GM08714 (cell line): ENCODE data around the gene ALDH3A2.
"Not testable (repeated sequence)": the region's sequence is repeated elsewhere in the genome, so short reads cannot be mapped to it uniquely, and the experiment has no call there.

ENCODE experiments used
- H3K4me3 ChIP-seq: fragments of 200-500 bp; sonication (Bioruptor generic); 2 replicates; pipeline ENCODE4 v1.5.1; 2014; ENCODE audit warnings: mild to moderate bottlenecking, low read length, inconsistent platforms
- ZNF274 ChIP-seq: IDR thresholded peaks from 2 replicates; pipeline ENCODE4 v1.6.1; 2012; ENCODE audit warnings: mild to moderate bottlenecking, low read depth, low read length

The ALDH3A2 gene

GRCh38 chr17:19659366-19660177 lies 11.0 kb downstream of the ALDH3A2 start:
- no peak overlapping the region for H3K4me3 ChIP-seq
- no peak for TF ChIP-seq ZNF274

GRCh38 chr17:19660219-19660870 lies 11.8 kb downstream of the ALDH3A2 start:
- no peak for TF ChIP-seq ZNF274

GRCh38 chr17:19661121-19661520 lies 12.6 kb downstream of the ALDH3A2 start:
- TF ChIP-seq ZNF274 = no peak
- no peak overlapping the region for H3K4me3 ChIP-seq

More at GRCh38 chr17:19660219-19660870, 11.8 kb downstream of the ALDH3A2 start:
- H3K4me3 ChIP-seq = no peak overlapping the region

GRCh38 chr17:19663097-19663496 lies 14.5 kb downstream of the ALDH3A2 start:
- no peak overlapping the region for H3K4me3 ChIP-seq
- no peak for TF ChIP-seq ZNF274

GRCh38 chr17:19664136-19664820 lies 15.7 kb downstream of the ALDH3A2 start:
- H3K4me3 ChIP-seq = no peak overlapping the region
- TF ChIP-seq ZNF274 = no peak

GRCh38 chr17:19664821-19665181 lies 16.2 kb downstream of the ALDH3A2 start:
- no peak overlapping the region for H3K4me3 ChIP-seq
- TF ChIP-seq ZNF274 = no peak

GRCh38 chr17:19669680-19670079 lies 21.1 kb downstream of the ALDH3A2 start:
- H3K4me3 ChIP-seq = not testable (repeated sequence)

- no peak overlapping the region for H3K4me3 ChIP-seq
- TF ChIP-seq ZNF274 = no peak
Measured at GRCh38 chr17:19670908-19671307, 22.4 kb downstream of the ALDH3A2 start.

- no peak for TF ChIP-seq ZNF274
- no peak overlapping the region for H3K4me3 ChIP-seq
Measured at GRCh38 chr17:19671433-19671832, 22.9 kb downstream of the ALDH3A2 start.

GRCh38 chr17:19672009-19672750 lies 23.6 kb downstream of the ALDH3A2 start:
- TF ChIP-seq ZNF274 = no peak
- H3K4me3 ChIP-seq = no peak overlapping the region

GRCh38 chr17:19673623-19674022 lies 25.1 kb downstream of the ALDH3A2 start:
- TF ChIP-seq ZNF274 = no peak
- no peak overlapping the region for H3K4me3 ChIP-seq

- no peak for TF ChIP-seq ZNF274
- H3K4me3 ChIP-seq = no peak overlapping the region
Measured at GRCh38 chr17:19676896-19677295, 28.3 kb downstream of the ALDH3A2 start.

- no peak overlapping the region for H3K4me3 ChIP-seq
- TF ChIP-seq ZNF274 = no peak
Measured at GRCh38 chr17:19677736-19678379, 29.3 kb downstream of the ALDH3A2 start.
